Fibroblast of skin of right biceps (primary cell): ENCODE measurements around the gene TNFRSF8.

Source experiments
- DNase-seq: peaks from one replicate; pipeline ENCODE4 v3.0.0-alpha.2; 2013

TNFRSF8 gene

DNA sequence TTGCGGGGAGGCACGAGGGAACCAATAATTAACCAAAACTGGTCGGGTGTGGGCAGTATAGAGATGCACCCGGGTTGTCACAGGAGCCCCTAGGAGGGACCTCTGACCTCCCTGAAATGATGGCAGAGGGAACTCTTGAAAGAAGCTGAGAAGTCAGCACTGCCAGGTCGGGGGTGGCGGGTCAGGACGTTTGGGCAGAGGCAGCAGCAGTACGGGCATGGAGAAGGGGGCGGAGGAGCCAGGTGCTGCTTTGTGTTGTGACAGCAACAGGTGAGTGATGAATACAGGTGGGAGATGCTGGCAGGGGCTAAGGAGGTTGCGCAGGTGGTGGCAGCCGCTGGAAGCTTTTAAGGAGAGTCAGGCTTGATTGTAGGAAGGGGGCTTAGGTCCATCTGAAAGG, 115.4 kb downstream of the TNFRSF8 start:
- no peak for DNase-seq

DNA sequence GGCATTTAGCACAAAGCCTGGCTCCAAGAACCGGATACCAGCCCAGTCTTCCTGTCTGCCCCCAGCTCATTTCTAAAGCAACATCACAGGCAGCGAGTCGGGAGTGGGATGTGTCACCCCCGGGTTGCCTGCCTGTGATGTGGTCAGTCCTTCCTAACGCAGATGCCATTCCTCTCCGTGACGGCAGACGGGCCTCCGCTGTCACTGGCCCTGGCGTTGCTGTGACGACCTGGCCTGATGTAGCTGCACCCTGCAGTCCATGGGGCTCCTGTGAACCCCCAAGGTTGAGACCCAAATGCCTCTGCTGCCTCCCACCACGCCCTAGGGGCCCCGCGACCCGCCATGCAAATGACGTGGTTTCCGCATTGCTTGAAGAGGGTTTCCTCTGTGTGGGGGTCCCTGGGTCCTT, 116.0 kb downstream of the TNFRSF8 start:
- DNase-seq = peak; percentile 75

- no peak for DNase-seq
Observed at GRCh38 chr1:12179676-12180075, 116.6 kb downstream of the TNFRSF8 start.

GRCh38 chr1:12180315-12180714, 117.2 kb downstream of the TNFRSF8 start:
- DNase-seq = no peak

DNA sequence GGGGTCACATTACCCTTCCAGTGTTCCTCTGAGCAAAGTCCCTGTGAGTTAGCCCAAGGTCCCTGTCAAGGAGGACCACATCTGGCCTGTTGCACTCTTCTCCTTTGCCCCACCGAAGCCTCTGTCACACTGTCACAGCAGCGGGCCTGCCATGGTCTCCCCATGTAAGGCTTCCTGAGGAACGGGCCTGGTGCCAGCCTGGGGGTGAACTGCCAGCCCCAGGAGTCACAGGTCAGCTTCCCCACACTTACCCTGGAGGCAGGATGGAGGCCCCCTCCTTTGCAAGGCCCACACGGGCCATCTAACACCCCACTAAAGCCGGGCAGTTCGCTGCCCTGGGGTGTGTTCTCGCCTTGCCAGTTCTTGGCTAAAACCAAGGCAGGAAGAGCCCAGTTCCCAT, 117.8 kb downstream of the TNFRSF8 start:
- no peak for DNase-seq

GRCh38 chr1:12181568-12181967, 118.5 kb downstream of the TNFRSF8 start:
- no peak for DNase-seq

- DNase-seq = no peak
Observed at GRCh38 chr1:12182410-12182984, 119.4 kb downstream of the TNFRSF8 start.

- DNase-seq = no peak
Observed at GRCh38 chr1:12183095-12183794, 120.1 kb downstream of the TNFRSF8 start.

DNA sequence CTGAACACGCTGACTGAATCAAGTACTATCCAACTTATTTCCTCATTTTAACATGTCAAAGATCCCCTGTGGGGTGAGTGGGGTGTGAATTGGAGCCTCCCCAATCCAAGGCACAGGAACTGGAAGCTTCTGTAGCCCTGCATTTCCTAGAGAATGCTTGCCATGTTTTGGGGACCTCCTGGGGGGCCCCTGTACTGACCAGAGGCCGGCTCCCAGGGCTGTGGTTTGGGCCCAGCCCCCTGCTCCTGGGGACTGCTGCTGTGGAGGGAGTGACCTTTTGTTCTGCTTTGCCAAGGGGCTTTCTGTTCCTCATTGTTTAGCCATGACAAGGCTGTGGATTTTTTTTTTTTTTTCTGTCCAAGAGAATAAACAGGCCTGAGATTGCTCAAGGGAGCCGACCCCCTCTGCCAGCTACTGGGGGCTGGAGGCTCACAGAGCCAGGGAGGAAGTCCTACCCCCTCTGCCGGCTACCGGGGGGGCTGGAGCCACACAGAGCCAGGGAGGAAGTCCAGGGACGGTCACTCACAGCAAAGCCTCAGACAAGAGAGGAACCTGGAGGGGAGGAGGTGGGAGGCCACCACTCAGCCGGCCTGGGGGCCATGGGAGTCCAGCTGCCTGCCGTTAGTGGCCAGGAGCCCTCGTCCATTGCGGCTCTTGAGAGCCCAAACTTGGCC, 121.0 kb downstream of the TNFRSF8 start:
- DNase-seq = peak; percentile 74

DNA sequence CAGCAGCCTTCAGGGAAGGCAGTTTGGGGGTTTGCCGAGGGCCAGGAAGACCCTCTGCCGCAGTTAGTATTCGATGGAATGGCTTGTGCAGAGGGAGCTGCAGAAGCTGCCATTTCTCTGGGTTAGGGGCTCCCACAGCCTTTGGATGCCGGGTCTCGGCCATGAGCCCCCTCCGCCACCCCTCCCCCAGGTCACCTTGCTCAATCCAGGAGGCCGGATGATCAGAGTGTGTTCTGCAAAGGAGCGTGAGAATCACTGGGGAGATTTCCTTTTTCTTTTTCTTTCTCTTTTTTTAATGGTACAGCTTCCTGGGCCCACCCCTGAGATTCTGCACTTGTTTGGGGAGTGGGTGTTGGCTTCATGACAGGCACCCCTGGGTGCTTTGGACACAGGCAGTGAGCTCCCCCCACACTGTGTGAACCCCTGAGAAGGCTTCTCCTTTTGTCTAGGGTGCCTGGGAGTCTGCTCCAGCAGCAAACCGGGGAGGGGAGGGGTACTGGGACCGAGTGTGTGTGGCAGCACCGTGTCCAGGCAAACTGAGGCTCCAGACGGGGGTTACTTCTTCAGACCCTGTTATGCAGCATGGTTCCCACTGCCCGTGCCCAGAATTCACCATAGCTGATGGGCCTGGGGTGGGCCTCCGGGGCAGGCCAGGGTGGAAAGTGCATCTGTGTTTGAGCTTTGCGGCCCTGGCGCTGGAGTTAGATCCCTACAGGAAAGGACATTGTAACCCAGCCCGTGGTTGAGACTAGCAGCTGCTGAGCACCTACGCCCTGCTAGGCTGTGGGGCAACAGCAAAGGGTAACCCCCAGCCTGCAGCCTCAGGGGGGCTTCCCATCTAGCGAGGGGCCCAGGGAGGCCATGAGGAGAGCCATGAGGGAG, 122.2 kb downstream of the TNFRSF8 start:
- no peak for DNase-seq

DNA sequence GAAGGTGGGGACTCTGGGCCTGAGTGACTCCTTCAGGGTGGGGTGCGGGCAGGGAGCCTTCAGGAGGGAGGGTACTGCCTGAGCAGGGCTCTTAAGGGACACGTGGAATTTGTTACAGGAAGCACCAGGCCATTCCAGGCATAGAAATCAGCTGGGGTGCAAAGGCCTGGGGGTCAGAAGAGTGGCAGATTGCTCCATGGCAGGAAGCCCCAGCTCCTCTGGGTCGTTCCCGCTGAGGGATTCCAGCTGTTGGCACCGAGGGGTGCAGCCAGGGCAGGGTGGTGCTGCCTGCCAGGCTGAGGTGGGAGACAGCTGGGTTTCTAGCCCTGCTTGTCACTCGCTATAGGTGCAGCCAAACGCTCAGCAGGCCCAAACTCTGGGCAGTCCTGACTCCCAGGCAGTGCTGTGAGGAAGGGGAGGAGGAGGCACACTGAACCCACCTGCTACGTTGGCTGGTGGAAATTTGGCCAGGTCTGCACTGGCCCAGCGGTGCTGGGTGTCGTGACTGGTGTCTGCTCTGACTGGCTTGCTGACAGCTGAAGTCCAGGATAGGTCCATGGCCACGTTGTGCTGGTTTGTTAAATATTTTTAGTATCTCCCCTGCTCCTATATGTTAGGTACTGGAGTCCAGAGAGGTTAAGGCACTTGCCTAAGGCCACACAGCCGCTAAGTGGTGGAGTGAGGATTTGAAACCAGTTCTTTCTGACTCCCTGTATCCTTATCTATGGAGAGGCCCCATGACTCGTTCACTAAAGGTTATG, 123.0 kb downstream of the TNFRSF8 start:
- no peak for DNase-seq

DNA sequence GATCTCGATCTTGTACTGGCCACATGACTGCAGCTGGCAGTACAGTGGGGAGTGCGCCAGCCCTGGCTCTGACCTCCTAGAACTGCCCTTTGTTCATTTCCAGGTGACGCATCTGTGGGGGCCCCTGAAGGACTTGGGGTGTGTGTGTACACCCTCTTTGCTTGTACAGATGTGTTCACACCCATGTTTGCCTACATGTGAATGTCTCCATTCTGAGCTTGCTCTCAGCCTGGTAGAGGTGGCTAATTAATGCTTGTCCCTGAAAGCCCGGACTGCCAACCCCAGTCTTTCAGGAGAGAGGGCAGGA, 123.5 kb downstream of the TNFRSF8 start:
- DNase-seq = no peak

GRCh38 chr1:12188115-12188514, 125.0 kb downstream of the TNFRSF8 start:
- DNase-seq = no peak

DNA sequence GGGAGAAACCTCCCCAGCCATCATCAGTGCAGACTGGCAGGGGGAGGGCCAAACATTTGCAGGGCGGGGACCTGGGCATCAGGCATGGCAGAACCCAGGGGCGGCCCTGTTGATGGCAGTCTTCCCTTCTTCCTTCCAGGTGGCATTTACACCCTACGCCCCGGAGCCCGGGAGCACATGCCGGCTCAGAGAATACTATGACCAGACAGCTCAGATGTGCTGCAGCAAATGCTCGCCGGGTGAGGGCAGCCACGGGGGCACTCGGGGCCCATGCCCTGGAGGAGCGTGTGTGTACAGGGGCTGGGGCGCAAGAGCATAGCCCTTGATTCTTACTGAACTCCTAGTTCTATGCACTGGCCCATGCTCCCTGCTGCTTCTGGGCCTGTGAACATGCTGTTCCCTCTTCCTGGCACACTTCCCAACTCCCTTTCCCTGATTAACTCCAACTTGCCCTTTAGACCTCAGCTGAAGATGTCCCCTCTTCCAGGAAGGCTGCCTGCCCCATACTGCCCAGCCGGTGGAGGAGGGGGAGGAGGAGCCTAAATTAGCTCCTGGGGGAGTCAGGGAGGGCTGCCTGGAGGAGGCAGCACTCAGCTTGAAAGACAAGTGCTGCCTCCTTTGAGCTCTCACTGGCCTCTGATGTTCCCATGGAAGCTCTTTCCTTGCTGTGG, 125.7 kb downstream of the TNFRSF8 start:
- no peak for DNase-seq

GRCh38 chr1:12189328-12189682, 126.2 kb downstream of the TNFRSF8 start:
- no peak for DNase-seq

DNA sequence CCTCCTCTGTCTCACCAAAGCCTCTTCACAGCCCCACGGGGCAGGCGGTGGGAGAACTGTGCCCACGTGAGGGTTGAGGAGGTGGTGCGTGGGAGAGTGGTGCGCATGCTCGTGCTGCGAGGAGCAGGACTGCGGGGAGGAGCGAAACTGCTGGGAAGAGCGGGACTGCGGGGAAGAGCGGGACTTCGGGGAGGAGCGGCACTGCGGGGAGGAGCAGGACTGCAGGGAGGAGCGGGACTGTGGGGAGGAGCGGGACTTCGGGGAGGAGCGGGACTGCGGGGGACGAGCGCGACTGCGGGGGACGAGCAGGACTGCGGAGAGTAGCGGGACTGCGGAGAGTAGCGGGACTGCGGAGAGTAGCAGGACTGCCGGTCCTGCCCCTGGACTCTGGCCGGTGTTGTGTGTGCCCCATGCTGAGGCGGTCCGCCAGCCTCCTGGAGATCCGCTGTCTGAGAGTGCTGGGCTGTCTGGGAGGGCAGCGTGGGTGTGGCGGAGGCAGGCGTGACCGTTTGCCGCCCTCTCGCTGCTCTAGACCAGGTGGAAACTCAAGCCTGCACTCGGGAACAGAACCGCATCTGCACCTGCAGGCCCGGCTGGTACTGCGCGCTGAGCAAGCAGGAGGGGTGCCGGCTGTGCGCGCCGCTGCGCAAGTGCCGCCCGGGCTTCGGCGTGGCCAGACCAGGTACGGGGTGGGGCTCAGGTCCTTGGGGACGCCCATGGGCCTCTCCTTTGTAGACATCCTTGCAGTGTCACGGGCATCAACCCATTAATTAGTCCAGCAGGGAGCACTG, 128.3 kb downstream of the TNFRSF8 start:
- DNase-seq = no peak
